Stimulated activated CD8-positive, alpha-beta memory T cell treated with anti-CD3 and anti-CD28 coated beads, Interleukin-12 subunit alpha, Interleukin-12 subunit beta, amount 100 ng/mL, for 24 hours (primary cell): ENCODE results near the gene GPNMB.
"Not testable (repeated sequence)": the region's sequence is repeated elsewhere in the genome, so short reads cannot be mapped to it uniquely, and the experiment has no call there.

Source experiments
- DNase-seq: peaks from one replicate; pipeline ENCODE4 v3.0.0-alpha.2; 2020; ENCODE audit errors: extremely low read depth

GPNMB gene

DNA sequence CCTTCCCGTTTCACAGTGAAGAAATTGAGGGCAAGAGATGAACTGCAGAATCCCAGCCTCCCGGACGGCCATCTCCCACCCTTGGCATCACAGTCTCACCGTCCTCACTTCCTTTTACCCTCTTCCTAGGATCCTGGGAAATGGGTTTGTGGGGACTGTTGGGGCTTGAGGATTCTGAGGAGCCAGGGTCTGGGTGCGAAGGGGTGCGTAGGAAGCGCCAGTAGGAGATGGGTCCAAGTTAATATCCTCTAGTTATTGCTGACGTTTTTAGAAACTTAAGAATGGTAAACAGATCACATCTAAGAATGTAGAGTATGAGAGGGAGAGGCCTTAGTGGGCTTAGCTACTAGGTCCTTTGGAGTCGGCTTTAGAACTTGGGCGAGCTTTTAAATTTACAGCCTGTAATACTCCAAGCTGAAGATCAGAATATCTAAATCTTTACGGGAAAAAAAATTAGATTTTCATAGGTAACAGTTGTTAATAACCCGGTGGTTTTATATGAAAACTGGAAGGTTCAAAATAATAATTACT is 53.3 kb downstream of the GPNMB start:
- no peak for DNase-seq

DNA sequence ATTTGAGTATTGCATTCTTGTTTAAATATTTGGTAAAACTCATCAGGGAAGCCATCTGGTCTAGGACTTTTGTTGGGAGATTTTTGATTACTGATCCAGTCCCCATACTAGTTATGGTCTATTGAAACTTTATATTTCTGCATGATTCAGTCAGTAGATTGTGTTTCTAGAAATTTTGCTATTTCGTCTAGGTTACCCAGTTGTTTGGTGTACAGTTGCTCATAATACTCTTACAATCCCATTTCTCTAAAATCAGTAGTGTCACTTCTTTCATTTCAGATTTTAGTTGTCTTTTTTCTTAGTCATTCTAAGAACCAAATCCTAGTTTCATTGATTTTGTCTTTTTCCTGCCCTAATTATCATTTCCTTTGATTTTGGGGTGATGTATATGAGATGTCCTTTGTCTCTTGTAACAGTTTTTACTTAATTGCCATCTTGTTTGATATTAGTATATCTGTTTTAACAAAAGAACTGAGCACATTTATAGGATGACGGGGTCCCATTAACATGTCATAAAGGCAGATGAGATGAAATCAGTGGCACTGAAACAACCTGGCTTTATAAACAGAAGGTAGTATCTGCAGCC is 60.5 kb downstream of the GPNMB start:
- DNase-seq, result no peak

DNA sequence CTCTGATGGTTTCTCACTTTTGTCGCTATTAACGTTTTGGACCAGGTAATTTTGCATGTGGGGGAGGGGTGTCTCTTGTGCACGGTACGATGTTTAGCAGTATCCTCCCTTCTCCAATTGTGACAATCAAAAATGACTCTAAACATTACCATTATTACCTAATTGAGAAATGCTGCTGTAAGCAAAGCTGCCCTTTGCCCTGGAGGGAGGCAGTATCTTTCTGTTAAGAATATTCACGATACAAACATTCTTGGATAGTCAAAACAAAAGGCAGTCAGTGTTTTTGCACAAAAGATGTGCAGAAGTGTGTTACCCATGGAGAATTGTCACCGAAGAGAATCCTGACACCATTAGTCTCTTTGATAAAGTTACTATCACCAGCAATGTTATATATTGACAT is 62.2 kb downstream of the GPNMB start:
- DNase-seq, result no peak

DNA sequence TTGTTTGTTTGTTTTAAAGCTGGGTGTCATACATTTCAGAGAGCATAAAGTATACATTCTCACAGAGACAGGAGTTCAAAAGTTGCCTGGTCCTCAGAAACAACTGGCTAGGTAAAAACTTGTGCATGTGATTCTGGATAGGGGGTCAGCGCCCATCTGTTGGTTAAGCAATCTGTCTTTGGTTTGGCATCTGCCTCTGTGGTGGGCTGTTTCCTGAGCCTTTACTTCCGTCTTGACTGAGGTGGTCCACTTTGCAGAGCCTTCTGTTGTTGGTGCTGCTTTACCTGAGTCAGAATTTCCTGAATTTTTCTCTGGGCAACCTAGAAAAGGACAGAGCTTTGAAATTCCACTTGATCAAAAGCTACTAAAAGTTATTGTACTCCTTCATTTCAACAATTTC is 65.6 kb downstream of the GPNMB start:
- not testable (repeated sequence) for DNase-seq

DNA sequence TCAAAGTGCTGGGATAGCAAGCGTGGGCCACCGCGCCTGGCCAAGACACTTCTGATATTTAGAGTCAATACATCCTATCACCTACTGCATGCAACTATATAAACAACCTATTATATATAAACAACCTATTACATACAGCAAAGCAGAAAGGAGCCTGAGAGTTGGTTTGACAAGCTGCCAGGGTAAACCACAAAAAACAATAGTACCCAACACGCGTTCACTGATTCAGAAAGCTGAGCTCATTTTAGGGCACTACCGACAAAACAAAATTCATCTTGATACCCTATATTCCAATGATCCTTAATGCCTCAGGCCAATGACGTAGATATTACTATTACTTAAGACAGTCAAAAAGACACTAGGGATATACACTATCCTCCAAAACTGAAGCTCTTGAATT is 68.8 kb downstream of the GPNMB start:
- DNase-seq, result no peak
